Head of caudate nucleus (tissue), 42 donors: ENCODE data around the gene UCP1.

Experiments used
- DNase-seq, 42 donors: peaks; one replicate each; pipeline versions ENCODE4 v3.0.0 to v3.0.0-alpha.2; 2020 to 2021; ENCODE audit warnings: mixed read lengths in 7 of 42
- intact Hi-C: fragments of 100-400 bp; cut with DNase I; formaldehyde crosslinking; loops from one replicate; pipeline ENCODE4 v1.15.0; 2022

The UCP1 gene

GRCh38 chr4:140568507-140569306 is at the start of gene UCP1:
Gene UCP1, minus strand, starts transcription at chr4:140568961. Its CDS starts 232 bp downstream, at chr4:140568729.
- intact Hi-C loops, result no loop called here
- no peak for DNase-seq

DNA sequence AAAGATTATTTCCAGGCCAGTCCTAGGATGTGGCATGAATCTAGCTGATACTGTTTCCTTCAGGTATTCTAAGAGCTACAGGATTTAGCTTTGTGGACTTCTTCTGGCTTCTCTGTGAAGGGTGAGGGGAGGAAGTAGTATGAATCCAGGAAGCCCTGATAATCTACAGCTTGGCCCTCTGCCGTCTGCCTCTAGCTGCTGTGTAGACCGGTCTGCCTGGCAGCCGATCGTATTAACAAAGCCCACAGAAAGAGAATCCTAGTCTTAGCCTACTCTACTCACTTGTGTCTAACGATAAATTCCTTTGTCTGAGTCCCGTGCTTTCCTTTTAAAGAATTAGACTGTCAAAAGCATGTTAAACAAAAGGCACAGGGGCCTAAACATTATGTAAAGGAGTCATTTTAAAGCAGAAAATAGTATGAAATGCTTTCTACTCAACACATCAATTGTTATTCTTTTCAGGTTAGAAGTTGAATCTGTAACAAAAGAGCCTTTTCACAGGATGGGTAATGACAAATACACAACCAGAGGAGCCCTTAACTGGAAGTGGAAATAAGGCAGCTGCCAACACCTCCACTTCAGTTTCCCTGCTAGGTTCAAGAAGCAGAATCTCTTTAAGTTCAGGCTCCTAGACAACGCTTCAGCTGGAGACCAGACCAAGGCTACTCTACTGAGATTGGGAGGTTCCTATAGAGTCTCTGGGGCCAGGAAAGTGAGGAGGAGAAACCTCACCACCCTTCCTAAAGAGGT is 48.9 kb upstream of the UCP1 start:
- intact Hi-C loops, result no loop called here
- no peak for DNase-seq

- no peak for DNase-seq
- intact Hi-C loops, result no loop called here
Observed at GRCh38 chr4:140615451-140615850, 46.7 kb upstream of the UCP1 start.

GRCh38 chr4:140612357-140612756 is 43.6 kb upstream of the UCP1 start:
- DNase-seq, result no peak
- intact Hi-C loops, result loop anchor here (5.0 kb wide), 1 partner anchor 250 kb away; no protein-coding TSS in a partner anchor

GRCh38 chr4:140611854-140612253 is 43.1 kb upstream of the UCP1 start:
- intact Hi-C loops, result loop anchor here (5.0 kb wide), 1 partner anchor 250 kb away; no protein-coding TSS in a partner anchor
- DNase-seq, result no peak

- peak in 13 of 42 donors; percentile 4 to 48 (median 20) for DNase-seq
- intact Hi-C loops, result loop anchor here (5.0 kb wide), 1 partner anchor 247 kb away; no protein-coding TSS in a partner anchor
Observed at GRCh38 chr4:140609548-140610425, 41.0 kb upstream of the UCP1 start.

GRCh38 chr4:140607852-140608251 is 39.1 kb upstream of the UCP1 start:
- DNase-seq, result no peak
- intact Hi-C loops, result no loop called here

GRCh38 chr4:140604544-140604943 is 35.8 kb upstream of the UCP1 start:
- intact Hi-C loops, result no loop called here
- DNase-seq, result no peak

GRCh38 chr4:140603286-140603685 is 34.5 kb upstream of the UCP1 start:
- intact Hi-C loops, result no loop called here
- DNase-seq, result no peak

- intact Hi-C loops, result no loop called here
- DNase-seq, result no peak
Observed at GRCh38 chr4:140602714-140603113, 34.0 kb upstream of the UCP1 start.

GRCh38 chr4:140600408-140600807 is 31.6 kb upstream of the UCP1 start:
- intact Hi-C loops, result no loop called here
- no peak for DNase-seq

- DNase-seq, result no peak
- intact Hi-C loops, result no loop called here
Observed at GRCh38 chr4:140595065-140595464, 26.3 kb upstream of the UCP1 start.

DNA sequence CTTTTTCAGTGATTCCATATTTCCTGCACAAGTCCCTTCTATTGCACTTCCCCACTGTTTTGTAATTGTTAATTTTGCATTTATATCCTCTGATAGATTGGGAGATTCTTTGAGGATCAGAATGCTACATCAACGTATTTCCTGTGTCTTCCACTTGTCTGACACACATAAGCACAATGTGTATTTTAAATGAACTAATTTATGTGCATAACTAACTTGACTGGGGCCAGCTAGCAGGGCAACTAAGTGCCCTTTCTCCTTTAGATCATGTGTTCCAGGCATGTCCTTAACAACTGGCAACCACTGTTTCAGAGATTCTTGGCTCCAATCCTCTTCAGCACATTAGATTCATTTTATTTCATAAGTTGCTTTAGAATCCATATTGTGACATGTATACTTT is 15.7 kb upstream of the UCP1 start:
- intact Hi-C loops, result no loop called here

GRCh38 chr4:140581078-140581477 is 12.3 kb upstream of the UCP1 start:
- no peak for DNase-seq
- intact Hi-C loops, result no loop called here

More for the DNA sequence above, 15.7 kb upstream of the UCP1 start:
- no peak for DNase-seq

GRCh38 chr4:140579278-140579677 is 10.5 kb upstream of the UCP1 start:
- intact Hi-C loops, result no loop called here
- DNase-seq, result peak in 4 of 42 donors; percentile 7 to 26 (median 13)

GRCh38 chr4:140575489-140575888 is 6.7 kb upstream of the UCP1 start:
- intact Hi-C loops, result no loop called here
- no peak for DNase-seq

DNA sequence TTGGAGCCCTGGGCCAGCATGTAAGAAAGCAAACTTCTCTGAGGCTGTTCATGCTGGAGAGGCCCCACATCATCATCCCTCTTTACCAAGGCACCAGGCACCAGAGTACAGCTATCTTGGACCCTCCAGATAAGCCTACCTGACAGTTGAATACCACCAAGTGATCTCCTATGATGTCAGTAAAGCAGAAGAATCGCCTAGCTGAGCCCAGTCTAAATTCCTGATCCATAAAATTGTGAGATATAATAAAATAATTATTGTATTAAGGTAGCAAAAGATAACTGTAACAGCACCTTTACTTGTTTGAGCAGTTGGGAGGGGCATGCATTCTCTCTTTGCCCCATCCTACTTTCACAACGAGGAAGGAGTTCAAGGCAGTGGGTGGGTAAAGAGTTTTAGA is 2.9 kb upstream of the UCP1 start:
- DNase-seq, result no peak
- intact Hi-C loops, result no loop called here

DNA sequence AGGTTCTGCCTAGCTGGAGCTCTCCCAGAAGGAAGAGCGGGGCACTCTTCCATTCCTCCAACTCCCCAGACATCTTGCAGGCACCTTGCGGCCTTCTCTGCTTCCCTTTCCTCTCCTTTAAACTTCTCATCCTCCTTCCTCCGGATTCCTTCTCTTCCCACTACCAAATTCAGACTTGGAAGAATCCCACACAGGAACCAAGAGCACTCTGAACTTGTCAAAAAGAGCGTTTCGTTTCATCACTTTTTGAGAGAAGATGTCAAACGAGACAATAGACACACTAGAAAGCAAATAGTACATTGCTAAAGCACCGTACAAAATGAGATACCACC is 512 bp upstream of the UCP1 start:
- no peak for DNase-seq
- intact Hi-C loops, result no loop called here

DNA sequence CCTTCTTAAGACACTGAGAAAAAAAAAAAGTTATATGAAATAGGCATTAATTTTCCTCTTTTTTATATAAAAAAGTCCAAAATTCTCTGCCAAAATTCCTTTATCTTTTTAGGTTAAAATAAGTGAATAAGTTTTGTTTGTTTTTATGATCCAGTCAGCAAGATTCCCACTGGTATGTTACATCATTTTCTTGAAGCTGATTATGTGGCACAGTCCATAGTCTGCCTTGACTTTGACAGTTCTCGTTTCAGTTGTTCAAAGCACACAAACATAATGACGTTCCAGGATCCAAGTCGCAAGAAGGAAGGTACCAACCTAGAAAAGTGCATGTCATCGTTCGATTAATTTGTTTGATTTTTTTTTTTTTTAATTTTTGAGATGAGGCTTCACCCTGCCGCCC is 9.1 kb downstream of the UCP1 start:
- intact Hi-C loops, result no loop called here
- no peak for DNase-seq
